Astrocyte of the cerebellum (primary cell): ENCODE data around the gene PTPRT.

ENCODE experiments used
- DNase-seq: peaks from one replicate; pipeline ENCODE4 v3.0.0-alpha.2; 2011; ENCODE audit warnings: low read depth
- H3K4me3 ChIP-seq: 2 replicates; pipeline ENCODE4 v1.5.1; 2011; ENCODE audit warnings: mild to moderate bottlenecking, low read depth, low read length, moderate library complexity
- in situ Hi-C: cut with HindIII; loops from 2 replicates; pipeline ENCODE4 v1.10.0; 2017; ENCODE audit warnings: low sequenced_read_pairs
- TF ChIP-seq, protein P1 (sequence below): IDR thresholded peaks from 2 replicates; pipeline ENCODE4 v1.5.1; 2012; ENCODE audit warnings: low read length, low read depth, moderate library complexity, mild to moderate bottlenecking; ENCODE audit errors: missing control alignments

PTPRT gene

DNA sequence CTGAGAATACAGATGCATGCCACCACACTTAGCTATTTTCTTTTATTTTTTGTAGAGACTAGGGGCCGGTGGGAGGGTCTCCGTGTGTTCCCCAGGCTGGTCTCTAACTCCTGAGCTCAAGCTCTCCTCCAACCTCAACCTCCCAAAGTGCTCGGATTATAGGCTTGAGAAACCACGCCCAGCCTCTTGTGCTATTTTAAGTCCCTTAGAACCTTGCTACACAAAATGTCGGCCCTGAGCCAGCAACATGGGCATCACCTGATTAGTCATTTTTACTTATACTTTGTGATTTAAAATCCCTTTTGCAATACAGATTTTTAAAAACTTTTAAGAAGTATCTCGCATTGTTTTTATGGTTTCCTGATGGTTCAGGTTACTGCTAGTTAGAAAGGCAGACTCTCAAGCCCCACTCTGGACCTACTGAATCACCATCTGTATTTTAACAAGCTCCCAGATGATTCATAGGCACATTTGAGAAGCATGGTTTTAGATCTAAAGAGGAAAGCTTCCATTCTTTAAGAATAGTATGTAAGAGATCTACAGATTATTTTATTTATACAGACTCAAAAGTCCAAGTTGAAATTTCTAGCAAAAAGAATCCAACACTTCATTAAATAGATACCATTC lies 186.3 kb downstream of the PTPRT start:
- DNase-seq = no peak
- in situ Hi-C loops = no loop called here
- TF ChIP-seq, protein P1, sequence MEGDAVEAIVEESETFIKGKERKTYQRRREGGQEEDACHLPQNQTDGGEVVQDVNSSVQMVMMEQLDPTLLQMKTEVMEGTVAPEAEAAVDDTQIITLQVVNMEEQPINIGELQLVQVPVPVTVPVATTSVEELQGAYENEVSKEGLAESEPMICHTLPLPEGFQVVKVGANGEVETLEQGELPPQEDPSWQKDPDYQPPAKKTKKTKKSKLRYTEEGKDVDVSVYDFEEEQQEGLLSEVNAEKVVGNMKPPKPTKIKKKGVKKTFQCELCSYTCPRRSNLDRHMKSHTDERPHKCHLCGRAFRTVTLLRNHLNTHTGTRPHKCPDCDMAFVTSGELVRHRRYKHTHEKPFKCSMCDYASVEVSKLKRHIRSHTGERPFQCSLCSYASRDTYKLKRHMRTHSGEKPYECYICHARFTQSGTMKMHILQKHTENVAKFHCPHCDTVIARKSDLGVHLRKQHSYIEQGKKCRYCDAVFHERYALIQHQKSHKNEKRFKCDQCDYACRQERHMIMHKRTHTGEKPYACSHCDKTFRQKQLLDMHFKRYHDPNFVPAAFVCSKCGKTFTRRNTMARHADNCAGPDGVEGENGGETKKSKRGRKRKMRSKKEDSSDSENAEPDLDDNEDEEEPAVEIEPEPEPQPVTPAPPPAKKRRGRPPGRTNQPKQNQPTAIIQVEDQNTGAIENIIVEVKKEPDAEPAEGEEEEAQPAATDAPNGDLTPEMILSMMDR = no peak
- no peak overlapping the region for H3K4me3 ChIP-seq

DNA sequence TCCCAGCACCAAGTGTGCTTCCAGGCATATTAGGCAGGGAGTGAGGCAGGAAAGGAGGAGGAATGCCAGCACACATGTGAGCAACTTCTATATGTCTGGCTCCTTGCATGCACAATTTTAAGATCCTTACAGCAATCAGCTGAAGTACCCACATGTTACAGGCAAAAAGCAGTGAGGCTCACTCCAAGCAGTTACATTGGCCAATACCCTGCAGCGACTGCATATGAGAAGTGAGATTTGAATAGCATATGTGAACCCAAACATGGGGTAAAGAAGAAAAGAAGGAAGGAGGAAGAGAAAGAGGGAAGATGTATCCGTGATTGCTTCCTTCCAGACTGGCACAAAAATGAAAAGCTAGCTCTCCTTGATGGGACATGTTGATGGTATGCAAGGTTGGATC lies 193.6 kb downstream of the PTPRT start:
- no peak overlapping the region for H3K4me3 ChIP-seq
- DNase-seq = no peak
- in situ Hi-C loops = no loop called here
- TF ChIP-seq, protein P1 = no peak

DNA sequence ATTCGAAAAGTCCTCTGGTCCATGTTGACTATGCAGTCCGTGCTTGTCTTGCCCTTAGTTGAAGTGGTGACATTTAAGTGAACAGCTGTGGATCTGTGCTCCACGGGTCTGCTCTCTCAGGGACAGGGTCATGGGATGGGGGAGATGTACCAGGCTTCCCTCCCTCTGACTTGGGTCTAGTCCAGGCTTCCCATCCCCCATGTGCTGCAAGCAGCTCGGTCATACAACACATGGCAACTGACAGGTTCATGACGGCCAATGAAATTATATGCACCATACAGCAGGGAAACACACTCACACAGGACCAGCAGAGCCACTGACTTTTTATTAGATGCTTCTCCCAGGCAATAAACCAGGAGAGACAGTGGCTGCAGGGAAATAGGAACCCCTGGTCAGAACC lies 201.4 kb downstream of the PTPRT start:
- no peak for DNase-seq
- no peak overlapping the region for H3K4me3 ChIP-seq
- in situ Hi-C loops = no loop called here
- TF ChIP-seq, protein P1 = no peak

DNA sequence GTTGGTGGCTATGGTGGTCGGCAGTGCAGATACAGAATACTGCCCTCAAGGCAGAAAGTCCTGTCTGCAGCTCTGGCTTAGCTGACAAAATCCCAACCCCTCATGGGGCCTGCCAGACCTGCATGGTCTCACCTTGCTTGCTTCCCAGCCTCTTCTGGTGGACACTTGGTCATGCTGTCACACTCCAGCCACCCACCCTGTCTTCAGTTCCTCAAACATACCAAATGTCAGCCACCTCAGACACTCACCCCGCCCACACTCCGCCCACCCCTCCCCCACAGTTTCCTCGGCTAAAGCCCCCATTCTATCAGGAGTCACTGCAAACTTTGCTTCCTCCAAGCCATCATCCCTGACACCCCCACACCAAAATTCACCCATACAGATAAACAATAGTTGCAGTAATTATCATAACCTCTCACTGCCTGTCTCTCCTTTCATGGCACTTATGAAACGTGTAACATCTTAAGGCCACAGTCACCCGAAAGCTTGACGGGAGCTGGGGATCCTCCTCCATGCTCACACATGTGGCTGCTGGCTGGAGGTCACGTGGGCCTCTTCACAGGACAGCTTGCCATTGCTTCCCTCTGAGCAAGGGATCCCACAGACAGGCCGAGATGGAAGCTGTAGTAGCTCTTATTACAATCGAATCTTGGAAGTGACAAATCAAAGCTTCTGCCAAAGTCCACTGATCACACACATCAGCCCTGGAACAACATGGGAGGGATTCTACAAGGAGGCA lies 202.2 kb downstream of the PTPRT start:
- no peak for DNase-seq
- no peak overlapping the region for H3K4me3 ChIP-seq
- TF ChIP-seq, protein P1 = no peak
- in situ Hi-C loops = no loop called here

DNA sequence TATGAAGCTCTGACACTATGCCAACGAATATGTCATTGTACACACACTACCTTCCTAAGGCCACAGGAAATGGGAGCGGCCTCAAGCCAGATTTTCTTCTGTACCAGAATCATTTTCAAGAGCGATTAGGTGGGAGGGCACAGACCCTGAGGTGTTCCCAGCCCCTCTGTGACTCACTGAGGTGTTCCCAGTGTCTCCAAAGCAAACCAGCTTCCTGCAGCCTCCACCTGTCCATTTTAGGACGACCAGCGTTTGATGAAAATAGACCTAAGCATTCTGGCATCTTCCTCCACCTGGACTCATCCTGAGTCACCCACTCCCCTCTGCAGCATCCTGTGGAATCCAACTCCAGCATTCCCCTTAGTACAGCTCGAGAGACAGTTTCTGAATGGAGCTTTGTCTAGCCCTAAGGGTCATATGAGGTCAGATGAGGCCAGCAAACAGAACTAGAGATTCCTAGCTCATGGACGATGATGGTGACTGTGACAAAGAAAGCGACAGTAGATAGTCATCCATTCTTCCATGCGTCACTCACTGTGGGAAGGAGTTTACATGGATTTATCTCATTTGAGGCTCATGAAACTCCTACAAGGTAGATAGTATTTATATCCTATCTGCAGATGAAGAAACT lies 203.4 kb downstream of the PTPRT start:
- no peak for DNase-seq
- in situ Hi-C loops = no loop called here
- TF ChIP-seq, protein P1 = no peak
- no peak overlapping the region for H3K4me3 ChIP-seq

DNA sequence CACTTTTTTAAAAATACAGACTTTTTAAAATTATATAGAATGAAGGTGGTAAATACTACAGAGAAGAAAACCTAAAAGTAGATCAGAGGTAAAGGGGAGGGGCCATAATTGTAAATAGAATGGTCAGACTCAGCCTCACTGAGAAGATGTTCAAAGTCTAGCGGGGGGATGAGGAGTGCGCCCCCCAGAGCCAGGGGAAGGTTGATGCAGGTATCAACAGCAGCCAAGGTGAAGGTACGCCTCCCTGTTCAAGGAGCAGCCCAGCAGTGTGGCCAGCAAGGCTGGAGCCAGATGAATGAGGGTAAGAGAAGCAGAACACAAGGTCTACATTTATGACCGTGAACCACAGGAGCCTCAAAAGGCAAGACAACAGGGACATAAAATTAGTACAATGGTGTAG lies 204.1 kb downstream of the PTPRT start:
- in situ Hi-C loops = no loop called here
- no peak for DNase-seq
- TF ChIP-seq, protein P1 = no peak
- no peak overlapping the region for H3K4me3 ChIP-seq
